HL-60 (cell line): ENCODE results near the gene FAM107B.

Source experiments
- DNase-seq, 2 experiments: peaks; one replicate each; pipeline ENCODE4 v3.0.0-alpha.2; 2010 to 2020; ENCODE audit warnings: low read depth in 1 of 2, low spot score in 1 of 2
- H3K27ac ChIP-seq: fragments of 250-450 bp; sonication (Bioruptor Pico); replicated peaks from 2 replicates; pipeline ENCODE4 v1.5.1; 2020; ENCODE audit warnings: mild to moderate bottlenecking, moderate library complexity
- H3K27me3 ChIP-seq: fragments of 250-450 bp; sonication (Bioruptor Pico); 2 replicates; pipeline ENCODE4 v1.5.1; 2021; ENCODE audit warnings: mild to moderate bottlenecking, moderate library complexity; ENCODE audit not compliant: insufficient read depth, poor library complexity, severe bottlenecking
- H3K4me3 ChIP-seq: replicated peaks from 2 replicates; pipeline ENCODE4 v1.5.1; 2011; ENCODE audit warnings: mild to moderate bottlenecking, control low read depth, low read length; ENCODE audit not compliant: insufficient read depth
- CTCF ChIP-seq: IDR thresholded peaks from one replicate; pipeline ENCODE4 v1.5.1; 2011; ENCODE audit warnings: low read length, control low read depth, inconsistent platforms; ENCODE audit not compliant: insufficient read depth
- GABPA ChIP-seq: IDR thresholded peaks from 2 replicates; pipeline ENCODE4 v1.6.1; 2012; ENCODE audit warnings: low read depth
- POLR2AphosphoS5 ChIP-seq: IDR thresholded peaks from 2 replicates; pipeline ENCODE4 v1.6.1; 2012; ENCODE audit warnings: low read depth
- SPI1 ChIP-seq: IDR thresholded peaks from 2 replicates; pipeline ENCODE4 v1.6.1; 2012; ENCODE audit warnings: low read depth, mild to moderate bottlenecking, borderline replicate concordance
- TF ChIP-seq, protein P1 (sequence below): IDR thresholded peaks from 2 replicates; pipeline ENCODE4 v1.6.1; 2012; ENCODE audit warnings: low read depth; ENCODE audit not compliant: insufficient replicate concordance

The FAM107B gene

DNA sequence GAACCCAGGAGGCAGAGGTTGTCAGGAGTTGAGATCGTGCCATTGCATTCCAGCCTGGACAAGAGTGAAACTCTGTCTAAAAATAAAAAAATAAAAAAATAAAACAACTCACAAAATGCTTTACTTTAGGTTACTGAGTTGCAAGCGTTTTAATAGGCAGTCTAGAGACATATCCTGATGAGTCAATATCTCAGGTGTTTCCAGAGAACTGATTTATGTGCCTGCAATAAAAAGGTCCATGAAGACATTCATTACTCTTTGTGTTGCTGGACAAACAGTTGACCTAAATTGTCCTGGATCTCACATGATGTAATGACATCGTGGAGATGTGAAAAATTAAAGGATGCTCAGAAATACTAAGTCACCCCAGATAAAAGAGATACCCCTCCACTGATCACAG, 31.6 kb upstream of the FAM107B start:
- Histone ChIP-seq H3K27ac (no peak overlapping the region), H3K27me3 (no peaks in the 10 kb centered on the region), H3K4me3 (no peak overlapping the region)
- no peak for DNase-seq
- TF ChIP-seq SPI1 (no peak), CTCF (no peak), GABPA (no peak), POLR2AphosphoS5 (no peak)
- TF ChIP-seq, protein P1, sequence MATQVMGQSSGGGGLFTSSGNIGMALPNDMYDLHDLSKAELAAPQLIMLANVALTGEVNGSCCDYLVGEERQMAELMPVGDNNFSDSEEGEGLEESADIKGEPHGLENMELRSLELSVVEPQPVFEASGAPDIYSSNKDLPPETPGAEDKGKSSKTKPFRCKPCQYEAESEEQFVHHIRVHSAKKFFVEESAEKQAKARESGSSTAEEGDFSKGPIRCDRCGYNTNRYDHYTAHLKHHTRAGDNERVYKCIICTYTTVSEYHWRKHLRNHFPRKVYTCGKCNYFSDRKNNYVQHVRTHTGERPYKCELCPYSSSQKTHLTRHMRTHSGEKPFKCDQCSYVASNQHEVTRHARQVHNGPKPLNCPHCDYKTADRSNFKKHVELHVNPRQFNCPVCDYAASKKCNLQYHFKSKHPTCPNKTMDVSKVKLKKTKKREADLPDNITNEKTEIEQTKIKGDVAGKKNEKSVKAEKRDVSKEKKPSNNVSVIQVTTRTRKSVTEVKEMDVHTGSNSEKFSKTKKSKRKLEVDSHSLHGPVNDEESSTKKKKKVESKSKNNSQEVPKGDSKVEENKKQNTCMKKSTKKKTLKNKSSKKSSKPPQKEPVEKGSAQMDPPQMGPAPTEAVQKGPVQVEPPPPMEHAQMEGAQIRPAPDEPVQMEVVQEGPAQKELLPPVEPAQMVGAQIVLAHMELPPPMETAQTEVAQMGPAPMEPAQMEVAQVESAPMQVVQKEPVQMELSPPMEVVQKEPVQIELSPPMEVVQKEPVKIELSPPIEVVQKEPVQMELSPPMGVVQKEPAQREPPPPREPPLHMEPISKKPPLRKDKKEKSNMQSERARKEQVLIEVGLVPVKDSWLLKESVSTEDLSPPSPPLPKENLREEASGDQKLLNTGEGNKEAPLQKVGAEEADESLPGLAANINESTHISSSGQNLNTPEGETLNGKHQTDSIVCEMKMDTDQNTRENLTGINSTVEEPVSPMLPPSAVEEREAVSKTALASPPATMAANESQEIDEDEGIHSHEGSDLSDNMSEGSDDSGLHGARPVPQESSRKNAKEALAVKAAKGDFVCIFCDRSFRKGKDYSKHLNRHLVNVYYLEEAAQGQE, result no peak

DNA sequence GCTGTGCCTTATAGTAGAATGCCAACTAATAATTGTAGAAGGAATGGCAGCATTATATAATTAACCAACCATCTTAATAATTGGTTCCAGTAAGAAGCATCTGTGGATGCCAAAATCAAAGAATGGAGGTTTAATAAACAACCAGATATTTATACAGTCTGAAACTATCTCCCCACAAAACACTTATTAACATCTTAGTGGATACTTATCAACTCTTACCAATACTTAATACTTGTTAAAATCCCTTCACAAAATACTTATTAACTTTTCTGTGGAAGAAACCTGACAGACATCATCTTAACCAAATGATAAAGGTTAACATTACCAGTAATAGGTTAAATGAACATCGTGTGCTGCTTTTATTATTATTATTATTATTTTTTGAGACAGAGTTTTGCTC, 29.1 kb upstream of the FAM107B start:
- Histone ChIP-seq H3K27ac (no peak overlapping the region), H3K4me3 (no peak overlapping the region), H3K27me3 (no peaks in the 10 kb centered on the region)
- no peak for DNase-seq
- TF ChIP-seq, protein P1, result no peak
- TF ChIP-seq POLR2AphosphoS5 (no peak), SPI1 (no peak), GABPA (no peak), CTCF (no peak)

DNA sequence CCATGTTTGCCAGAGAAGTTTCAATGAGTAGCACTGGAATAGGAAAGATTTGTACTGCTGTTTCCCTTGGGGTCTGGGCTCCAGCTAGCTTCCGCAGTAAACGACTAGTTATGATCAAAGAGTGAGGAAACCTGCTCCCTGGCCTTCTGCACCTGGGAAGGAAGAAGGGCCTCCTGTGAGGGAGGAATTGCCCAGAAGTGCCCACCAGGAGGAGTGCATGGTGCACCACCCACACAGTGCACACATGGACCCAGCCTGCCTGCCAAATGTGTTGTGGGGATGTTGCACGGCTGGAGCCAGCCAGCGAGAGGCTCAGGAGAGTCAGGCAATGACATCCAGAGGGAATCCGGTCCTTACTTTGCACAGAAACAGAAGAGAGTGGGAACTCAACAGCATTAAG, 27.0 kb upstream of the FAM107B start:
- TF ChIP-seq, protein P1, result no peak
- no peak for TF ChIP-seq CTCF
- no peak for TF ChIP-seq GABPA
- no peak for TF ChIP-seq SPI1
- TF ChIP-seq POLR2AphosphoS5, result no peak
- DNase-seq, result no peak
- Histone ChIP-seq H3K27me3 (no peaks in the 10 kb centered on the region), H3K4me3 (no peak overlapping the region), H3K27ac (no peak overlapping the region)
